Calu3 (cell line): Measurements from ENCODE around the gene NFKBIB. TPM values are rescaled to one million over a fixed set of nuclear protein-coding genes. Genes with fewer than 3 reads are reported as not detected.
"Not testable (repeated sequence)": the region's sequence is repeated elsewhere in the genome, so short reads cannot be mapped to it uniquely, and the experiment has no call there.

Source experiments
- BruUV-seq: library from RNA; stranded (reverse); fragments of 400-500 nt; replicated peaks from 2 replicates; lab custom pipeline; 2021; lab: Mats Ljungman, UMichigan
- CTCF ChIA-PET: fragments of 300-600 bp; sonication (Branson Sonifier 250); formaldehyde crosslinking; loops from one replicate; lab custom pipeline; 2022; ENCODE audit warnings: antibody characterized with exemption; lab: Charles Lee
- DNase-seq: peaks from one replicate; pipeline ENCODE4 v3.0.0; 2022
- H3K27ac Mint-ChIP-seq: one replicate; pipeline ENCODE4 v1.8.0; 2022; ENCODE audit warnings: mixed read lengths; ENCODE audit not compliant: unreplicated experiment
- H3K27me3 Mint-ChIP-seq: one replicate; pipeline ENCODE4 v1.8.0; 2022; ENCODE audit warnings: mixed read lengths; ENCODE audit not compliant: unreplicated experiment
- H3K36me3 Mint-ChIP-seq: one replicate; pipeline ENCODE4 v1.8.0; 2022; ENCODE audit warnings: mild to moderate bottlenecking, moderate library complexity, mixed read lengths; ENCODE audit not compliant: insufficient read depth, unreplicated experiment
- H3K4me1 Mint-ChIP-seq: one replicate; pipeline ENCODE4 v1.8.0; 2022; ENCODE audit warnings: mild to moderate bottlenecking, low read depth, mixed read lengths; ENCODE audit not compliant: unreplicated experiment
- H3K4me3 Mint-ChIP-seq: one replicate; pipeline ENCODE4 v1.8.0; 2022; ENCODE audit warnings: mild to moderate bottlenecking, low read depth, moderate library complexity, mixed read lengths; ENCODE audit not compliant: unreplicated experiment
- H3K9me3 Mint-ChIP-seq: one replicate; pipeline ENCODE4 v1.8.0; 2022; ENCODE audit warnings: low read depth, mixed read lengths; ENCODE audit not compliant: unreplicated experiment
- CTCF ChIP-seq: fragments of 200-600 bp; IDR thresholded peaks from one replicate; pipeline ENCODE4 v1.8.0; 2022; ENCODE audit warnings: antibody characterized with exemption; ENCODE audit not compliant: unreplicated experiment
- intact Hi-C: fragments of 100-400 bp; cut with micrococcal nuclease; formaldehyde crosslinking; loops from one replicate; pipeline ENCODE4 v1.10.0; 2022; ENCODE audit not compliant: unreplicated experiment
- total RNA-seq: library from RNA; stranded (reverse); gene quantifications from 2 replicates; pipeline ENCODE4 v1.2.3, GENCODE V29; 2022

The NFKBIB gene
- total RNA-seq, 1 experiment from 2014 or later = 62.6 TPM

- peaks cover 36% of the 10 kb centered on the region for H3K4me1 Mint-ChIP-seq
- no peaks in the 10 kb centered on the region for H3K9me3 Mint-ChIP-seq
- peak overlapping the region; percentile 82 for H3K4me3 Mint-ChIP-seq
- intact Hi-C loops = loop anchor here (5.0 kb wide), 1 partner anchor 36 kb away; no protein-coding TSS in a partner anchor
- CTCF ChIA-PET = interaction anchor here (0.7 to 3.3 kb wide), 3 partner anchors 11 to 457 kb away, joined by 3 to 19 read pairs (median 4); no protein-coding TSS in a partner anchor
- peak overlapping the region; percentile 98 for H3K27ac Mint-ChIP-seq
- TF ChIP-seq CTCF = no peak
- peak; percentile 99 for DNase-seq
- H3K27me3 Mint-ChIP-seq = peaks cover 14% of the 10 kb centered on the region
- peaks cover 65% of the 10 kb centered on the region for H3K36me3 Mint-ChIP-seq
- BruUV-seq = no TSS peak
Observed at GRCh38 chr19:38851622-38852230, 48.0 kb upstream of the NFKBIB start.

- no peak for TF ChIP-seq CTCF
- H3K4me3 Mint-ChIP-seq = peak overlapping the region; percentile 82
- H3K4me1 Mint-ChIP-seq = peaks cover 29% of the 10 kb centered on the region
- CTCF ChIA-PET = interaction anchor here (0.5 to 3.3 kb wide), 6 partner anchors 10 to 79 kb away, joined by 3 to 19 read pairs (median 4); partner anchors contain the start of genes MRPS12 and SARS2
- H3K36me3 Mint-ChIP-seq = peaks cover 58% of the 10 kb centered on the region
- peaks cover 14% of the 10 kb centered on the region for H3K27me3 Mint-ChIP-seq
- peak overlapping the region; percentile 98 for H3K27ac Mint-ChIP-seq
- intact Hi-C loops = loop anchor here (5.0 kb wide), 1 partner anchor 35 kb away; no protein-coding TSS in a partner anchor
- no peaks in the 10 kb centered on the region for H3K9me3 Mint-ChIP-seq
- DNase-seq = peak; percentile 65
- no TSS peak for BruUV-seq
Observed at GRCh38 chr19:38852231-38853044, 47.3 kb upstream of the NFKBIB start.

- H3K27me3 Mint-ChIP-seq = peaks cover 14% of the 10 kb centered on the region
- CTCF ChIA-PET = interaction anchor here (0.6 to 3.3 kb wide), 4 partner anchors 10 to 78 kb away, joined by 3 to 19 read pairs (median 6); partner anchors contain the start of genes MRPS12 and SARS2
- H3K4me3 Mint-ChIP-seq = peak overlapping the region; percentile 82
- DNase-seq = no peak
- peaks cover 21% of the 10 kb centered on the region for H3K4me1 Mint-ChIP-seq
- peak overlapping the region; percentile 98 for H3K27ac Mint-ChIP-seq
- H3K36me3 Mint-ChIP-seq = peaks cover 51% of the 10 kb centered on the region
- H3K9me3 Mint-ChIP-seq = no peaks in the 10 kb centered on the region
- no peak for TF ChIP-seq CTCF
- intact Hi-C loops = loop anchor here (5.0 kb wide), 1 partner anchor 34 kb away; no protein-coding TSS in a partner anchor
- BruUV-seq = no TSS peak
Observed at GRCh38 chr19:38853214-38853613, 46.6 kb upstream of the NFKBIB start.

- DNase-seq, H3K27ac Mint-ChIP-seq, H3K9me3 Mint-ChIP-seq, H3K4me3 Mint-ChIP-seq, CTCF ChIA-PET, BruUV-seq, H3K27me3 Mint-ChIP-seq: not testable (repeated sequence)
- peaks cover 17% of the 10 kb centered on the region for H3K4me1 Mint-ChIP-seq
- intact Hi-C loops = loop anchor here (5.0 kb wide), 1 partner anchor 32 kb away; no protein-coding TSS in a partner anchor
- H3K36me3 Mint-ChIP-seq = peaks cover 33% of the 10 kb centered on the region
Observed at GRCh38 chr19:38854961-38855360, 44.8 kb upstream of the NFKBIB start.

DNA sequence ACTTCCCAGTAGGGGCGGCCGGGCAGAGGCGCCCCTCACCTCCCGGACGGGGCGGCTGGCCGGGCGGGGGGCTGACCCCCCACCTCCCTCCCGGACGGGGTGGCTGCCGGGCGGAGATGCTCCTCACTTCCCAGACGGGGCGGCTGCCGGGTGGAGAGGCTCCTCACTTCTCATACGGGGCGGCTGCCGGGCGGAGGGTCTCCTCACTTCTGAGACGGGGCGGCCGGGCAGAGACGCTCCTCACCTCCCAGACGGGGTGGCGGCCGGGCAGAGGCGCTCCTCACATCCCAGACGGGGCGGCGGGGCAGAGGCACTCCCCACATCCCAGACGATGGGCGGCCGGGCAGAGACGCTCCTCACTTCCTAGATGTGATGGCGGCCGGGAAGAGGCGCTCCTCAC is 44.0 kb upstream of the NFKBIB start:
- BruUV-seq, DNase-seq, CTCF ChIA-PET, H3K4me3 Mint-ChIP-seq, H3K27ac Mint-ChIP-seq, H3K27me3 Mint-ChIP-seq, H3K9me3 Mint-ChIP-seq, intact Hi-C loops: not testable (repeated sequence)
- H3K36me3 Mint-ChIP-seq = peaks cover 25% of the 10 kb centered on the region
- peaks cover 11% of the 10 kb centered on the region for H3K4me1 Mint-ChIP-seq
